ENCODE measurements around the gene ARHGAP4. TPM values are rescaled to one million over a fixed set of nuclear protein-coding genes. Genes with fewer than 3 reads are reported as not detected.
A peak's percentile ranks its signal among the peaks of the same experiment; 100 is the strongest.

Gene ARHGAP4
- total and polyA plus RNA-seq, 11 donors = 6.8 to 55.8 (median 12.9) TPM

DNA sequence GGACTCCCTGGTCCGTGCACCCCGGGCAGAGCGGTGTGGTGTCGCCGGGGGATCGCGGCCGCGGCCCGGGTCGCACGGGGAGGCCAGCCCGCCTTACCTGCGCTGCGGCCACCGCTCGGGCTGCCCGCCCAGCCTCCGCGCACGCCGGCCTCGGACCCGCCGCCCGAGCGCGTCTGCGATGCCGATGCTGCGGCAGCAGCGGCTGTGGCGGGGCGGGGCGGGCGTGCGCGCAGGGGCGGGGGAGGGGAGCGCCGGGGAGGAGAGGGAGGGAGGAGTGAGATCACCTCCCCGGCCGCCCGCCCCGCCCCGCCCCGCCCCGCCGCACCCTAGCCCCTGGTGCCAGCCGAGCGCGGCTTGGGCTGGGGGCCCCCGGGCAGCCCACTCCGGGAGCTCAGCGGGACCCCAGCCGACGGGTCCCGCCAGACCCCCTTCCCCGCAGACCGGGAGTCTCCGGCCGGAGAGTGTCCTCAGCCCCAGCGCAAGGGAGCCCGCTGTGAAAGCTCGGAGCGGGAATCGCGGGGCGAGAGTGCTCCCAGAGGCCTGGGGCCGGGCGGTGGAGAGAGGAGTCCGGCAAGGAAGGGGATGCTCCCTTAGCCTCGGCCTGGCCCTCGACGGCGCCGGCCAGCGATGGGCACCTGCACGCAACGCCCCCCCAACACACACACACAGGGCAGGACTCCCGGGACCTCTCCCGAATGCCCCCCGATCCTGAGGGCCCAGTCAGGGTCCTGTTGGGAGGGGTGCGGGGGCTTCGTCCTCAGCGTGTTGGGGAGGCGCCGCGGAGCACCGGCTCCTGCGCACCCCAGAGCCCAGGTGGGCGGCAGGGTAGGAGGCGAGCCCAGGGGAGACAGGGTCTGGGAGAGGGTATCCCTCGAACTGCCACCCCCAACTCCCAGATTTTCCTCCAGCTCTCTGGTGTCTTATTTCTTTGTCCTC, 39.8 kb downstream of the ARHGAP4 start, which contains the start of gene L1CAM:
Gene L1CAM, minus strand, starts transcription at position 206 of the 936 bp plus-strand sequence. CDS start 10,337 bp downstream, outside the sequence.
- peak in 2 of 5 donors; percentile 15 to 21 for DNase-seq

DNA sequence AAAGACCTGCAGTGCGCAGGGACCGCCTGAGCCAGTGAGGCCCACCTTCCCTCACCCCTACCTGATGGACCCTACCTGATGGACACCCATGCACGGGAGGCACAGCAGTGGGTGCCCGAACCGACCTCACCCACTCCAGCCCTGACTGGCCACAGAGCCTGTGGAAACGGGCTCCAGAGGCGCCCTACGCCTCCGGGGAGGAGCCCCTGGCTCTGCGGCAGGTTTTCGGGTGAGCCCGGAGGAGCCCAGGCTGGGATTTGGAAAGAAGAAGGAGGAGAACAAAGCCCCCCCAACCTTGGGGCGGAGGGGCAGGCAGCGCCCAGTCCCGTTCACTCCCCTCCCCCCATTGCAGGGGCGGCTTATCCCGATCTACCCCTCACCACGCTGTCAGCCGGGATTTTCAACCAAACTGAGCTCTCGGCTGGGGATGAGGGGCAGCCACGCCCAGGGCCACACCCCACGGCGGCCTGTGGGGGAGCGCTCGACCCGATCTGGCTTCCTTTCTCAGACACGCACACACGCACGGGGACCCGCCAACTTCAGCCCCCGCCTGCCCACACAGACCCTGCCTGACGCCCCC, 40.8 kb downstream of the ARHGAP4 start:
- H3K27ac ChIP-seq = no peak overlapping the region
- peak overlapping the region in 5 of 12 donors; percentile 6 to 38 (median 28) for H3K4me3 ChIP-seq

More for the DNA sequence above, 39.8 kb downstream of the ARHGAP4 start, which contains the start of gene L1CAM:
- ATAC-seq = no peak
- no peaks in the 10 kb centered on the region for H3K36me3 ChIP-seq
- peak within 1 kb of the TSS in 7 of 12 donors; percentile 15 to 38 (median 21) for H3K4me3 ChIP-seq
- H3K27me3 ChIP-seq = peaks cover 0 to 94% (median 23%) of the 10 kb centered on the region in 9 donors
- H3K27ac ChIP-seq = no peak within 1 kb of the TSS
- intact Hi-C loops (cut with DNase I) = loop anchor here in 1 of 10 donors (5.0 kb wide), 1 partner anchor 59 kb away; no protein-coding TSS in a partner anchor
- TF ChIP-seq POLR2A (IDR thresholded peaks at IDR 0.05) = no peak
- TF ChIP-seq, protein P1, sequence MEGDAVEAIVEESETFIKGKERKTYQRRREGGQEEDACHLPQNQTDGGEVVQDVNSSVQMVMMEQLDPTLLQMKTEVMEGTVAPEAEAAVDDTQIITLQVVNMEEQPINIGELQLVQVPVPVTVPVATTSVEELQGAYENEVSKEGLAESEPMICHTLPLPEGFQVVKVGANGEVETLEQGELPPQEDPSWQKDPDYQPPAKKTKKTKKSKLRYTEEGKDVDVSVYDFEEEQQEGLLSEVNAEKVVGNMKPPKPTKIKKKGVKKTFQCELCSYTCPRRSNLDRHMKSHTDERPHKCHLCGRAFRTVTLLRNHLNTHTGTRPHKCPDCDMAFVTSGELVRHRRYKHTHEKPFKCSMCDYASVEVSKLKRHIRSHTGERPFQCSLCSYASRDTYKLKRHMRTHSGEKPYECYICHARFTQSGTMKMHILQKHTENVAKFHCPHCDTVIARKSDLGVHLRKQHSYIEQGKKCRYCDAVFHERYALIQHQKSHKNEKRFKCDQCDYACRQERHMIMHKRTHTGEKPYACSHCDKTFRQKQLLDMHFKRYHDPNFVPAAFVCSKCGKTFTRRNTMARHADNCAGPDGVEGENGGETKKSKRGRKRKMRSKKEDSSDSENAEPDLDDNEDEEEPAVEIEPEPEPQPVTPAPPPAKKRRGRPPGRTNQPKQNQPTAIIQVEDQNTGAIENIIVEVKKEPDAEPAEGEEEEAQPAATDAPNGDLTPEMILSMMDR (IDR thresholded peaks at IDR 0.05) = no peak
- peaks cover 0 to 20% (median 0%) of the 10 kb centered on the region in 12 donors for H3K4me1 ChIP-seq
- no peaks in the 10 kb centered on the region for H3K9me3 ChIP-seq
- 1 to 33% (median 14%) methylated on average over 13 to 81 of the region's 94 CpGs for WGBS, 4 donors

DNA sequence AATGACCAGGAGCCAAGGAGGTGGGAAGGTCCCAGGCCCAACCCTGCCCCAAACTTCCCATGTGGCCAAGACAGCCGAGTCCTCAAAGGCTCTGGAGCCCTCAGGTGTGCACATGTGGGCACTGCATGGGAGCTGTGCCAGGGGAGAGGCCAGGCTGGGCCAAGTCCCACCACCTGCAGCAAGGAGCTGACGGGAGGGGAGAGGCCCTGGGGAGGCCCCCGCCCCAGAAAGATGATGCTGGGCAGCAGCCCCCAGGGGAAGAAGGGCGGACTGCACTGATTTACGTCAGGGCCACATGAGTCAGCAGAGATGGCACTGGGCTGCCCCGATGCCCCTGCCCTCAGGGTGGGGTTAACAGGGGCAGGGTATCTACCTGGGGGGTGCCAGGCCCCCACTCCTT, 41.5 kb downstream of the ARHGAP4 start:
- Histone ChIP-seq H3K27ac (no peak overlapping the region), H3K36me3 (no peaks in the 10 kb centered on the region), H3K9me3 (no peaks in the 10 kb centered on the region), H3K4me3 (peak overlapping the region in 1 of 12 donors; percentile 38), H3K4me1 (peaks cover 0 to 20% (median 0%) of the 10 kb centered on the region in 12 donors), H3K27me3 (peaks cover 0 to 95% (median 23%) of the 10 kb centered on the region in 9 donors)
- intact Hi-C loops (cut with DNase I) = no loop called here
- no peak for TF ChIP-seq POLR2A (IDR thresholded peaks at IDR 0.05)
- TF ChIP-seq, protein P1 (IDR thresholded peaks at IDR 0.05) = no peak
- no peak for ATAC-seq
- DNase-seq = peak in 2 of 5 donors; percentile 3 to 12
- WGBS, 4 donors = 48 to 70% (median 54%) methylated on average over 6 of the region's 6 CpGs

More for the DNA sequence above, 40.8 kb downstream of the ARHGAP4 start:
- H3K36me3 ChIP-seq = no peaks in the 10 kb centered on the region
- intact Hi-C loops (cut with DNase I) = loop anchor here in 1 of 10 donors (5.0 kb wide), 1 partner anchor 58 kb away; no protein-coding TSS in a partner anchor
- ATAC-seq (no peak), DNase-seq (peak in 1 of 5 donors; percentile 14)
- H3K27me3 ChIP-seq = peaks cover 0 to 93% (median 23%) of the 10 kb centered on the region in 9 donors
- H3K9me3 ChIP-seq = no peaks in the 10 kb centered on the region
- WGBS, 4 donors = 5 to 47% (median 20%) methylated on average over 21 to 32 of the region's 32 CpGs
- TF ChIP-seq, protein P1 (IDR thresholded peaks at IDR 0.05) = no peak
- TF ChIP-seq POLR2A (IDR thresholded peaks at IDR 0.05) = no peak
- peaks cover 0 to 20% (median 0%) of the 10 kb centered on the region in 12 donors for H3K4me1 ChIP-seq

All from heart left ventricle (tissue), 16 donors.